Epithelial cell of proximal tubule (primary cell): ENCODE results near the gene CELF1. TPM values are rescaled to one million over a fixed set of nuclear protein-coding genes. Genes with fewer than 3 reads are reported as not detected.
A peak's percentile ranks its signal among the peaks of the same experiment; 100 is the strongest.

ENCODE experiments used
- DNase-seq: peaks from one replicate; pipeline ENCODE4 v3.0.0-alpha.2; 2011; ENCODE audit warnings: low read depth
- H3K4me3 ChIP-seq: 2 replicates; pipeline ENCODE4 v1.5.1; 2011; ENCODE audit warnings: low read depth, mild to moderate bottlenecking, low read length
- CTCF ChIP-seq: conservative IDR thresholded peaks from 2 replicates; pipeline ENCODE4 v1.5.1; 2012; ENCODE audit warnings: low read depth, mild to moderate bottlenecking, low read length
- total RNA-seq: library from RNA; depleted of rRNA; stranded (reverse); fragments of >200 nt; gene quantifications from 2 replicates; pipeline ENCODE4 v1.2.3, GENCODE V29; 2015

The CELF1 gene
- total RNA-seq, result 64.8 and 71.8 TPM in 2 replicates

GRCh38 chr11:47552566-47553405, at the start of gene CELF1:
TSS of gene CELF1 (minus strand) at chr11:47553132. CDS start at chr11:47499523, 53,609 bp downstream.
- TF ChIP-seq CTCF, result peak; percentile 64
- DNase-seq, result no peak

GRCh38 chr11:47599902-47600301, 47.0 kb upstream of the CELF1 start:
- DNase-seq, result no peak
- H3K4me3 ChIP-seq, result no peak overlapping the region
- no peak for TF ChIP-seq CTCF

More at GRCh38 chr11:47552566-47553405, at the start of gene CELF1:
- peak within 1 kb of the TSS; percentile 79 for H3K4me3 ChIP-seq

- TF ChIP-seq CTCF, result no peak
- no peak overlapping the region for H3K4me3 ChIP-seq
- DNase-seq, result no peak
Measured at GRCh38 chr11:47595967-47596366, 43.0 kb upstream of the CELF1 start.

- no peak for DNase-seq
- no peak overlapping the region for H3K4me3 ChIP-seq
Measured at GRCh38 chr11:47595029-47595428, 42.1 kb upstream of the CELF1 start.

GRCh38 chr11:47593934-47594855, 41.3 kb upstream of the CELF1 start, which contains the start of gene C1QTNF4:
TSS of gene C1QTNF4 (minus strand) at chr11:47594411. CDS start at chr11:47590810, 3,601 bp downstream.
- H3K4me3 ChIP-seq, result peak within 1 kb of the TSS; percentile 11
- no peak for TF ChIP-seq CTCF
- no peak for DNase-seq

More at GRCh38 chr11:47595029-47595428, 42.1 kb upstream of the CELF1 start:
- no peak for TF ChIP-seq CTCF

- H3K4me3 ChIP-seq, result no peak overlapping the region
- no peak for TF ChIP-seq CTCF
- DNase-seq, result no peak
Measured at GRCh38 chr11:47593492-47593933, 40.6 kb upstream of the CELF1 start.
